ENCODE results near the gene ASTN2.

GRCh38 chr9:116381350-116381749 is 1033.5 kb downstream of the ASTN2 start:
- TF ChIP-seq SUZ12 (IDR thresholded peaks at IDR 0.05; ENCODE audit: extremely low read depth, insufficient read depth, insufficient read length) (no peak), ZNF274 (IDR thresholded peaks at IDR 0.05; ENCODE audit: low read depth, low read length) (no peak)

All from NT2/D1 (cell line).